ENCODE results near the gene GRIN2D. TPM values are rescaled to one million over a fixed set of nuclear protein-coding genes. Genes with fewer than 3 reads are reported as not detected.

Gene GRIN2D
- total and polyA plus RNA-seq, 2 of the 8 experiments (the other 6 are each of a cell fraction or from before 2014, with no cell fraction given), result 2.2 to 12.4 TPM

DNA sequence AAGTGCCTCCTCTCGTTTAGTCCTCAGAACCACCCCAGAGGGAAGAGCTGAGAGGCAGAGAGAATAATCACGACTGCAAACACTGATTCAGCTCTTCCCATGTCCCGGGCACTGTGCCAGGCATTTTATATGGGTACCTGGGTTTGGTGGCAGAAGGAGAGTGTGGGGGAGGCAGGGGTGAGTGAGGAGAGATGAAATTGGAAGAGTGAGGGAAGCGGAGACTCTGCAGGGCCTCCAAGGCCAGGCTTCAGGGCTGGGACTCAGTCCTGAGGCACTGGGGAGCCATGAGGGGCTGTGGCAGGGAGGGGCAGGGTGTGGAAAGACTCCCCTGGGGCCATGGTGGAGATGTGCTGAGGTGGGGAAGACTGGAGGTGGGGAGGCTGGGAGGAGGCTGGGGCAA lies 20.6 kb upstream of the GRIN2D start:
- Histone ChIP-seq H3K36me3 (ENCODE audit: control insufficient read depth in 2 of 4, insufficient read depth in 4 of 4, low read length in 3 of 4) (no peaks in the 10 kb centered on the region; a peak in 1 of 8 replicates), H2BK20ac (ENCODE audit: low read length) (no peak overlapping the region), H3K4ac (replicated peaks; ENCODE audit: insufficient read length, low read depth, low read length) (no peak overlapping the region), H3K18ac (ENCODE audit: extremely low read depth, low read length) (no peak overlapping the region), H3K4me2 (ENCODE audit: insufficient read depth in 1 of 2, low read depth in 2 of 2, low read length in 2 of 2) (no peak overlapping the region), H3K79me1 (ENCODE audit: low read depth, low read length) (no peaks in the 10 kb centered on the region), H2BK12ac (ENCODE audit: low read depth, low read length) (no peak overlapping the region), H4K20me1 (replicated peaks in 1 of 2; ENCODE audit: control insufficient read depth in 1 of 2, insufficient read depth in 2 of 2, low read length in 2 of 2) (no peaks in the 10 kb centered on the region), H3K27me3 (replicated peaks in 1 of 4; ENCODE audit: control insufficient read depth in 3 of 4, extremely low read depth in 1 of 4, insufficient read depth in 3 of 4, low read length in 3 of 4) (peaks cover 0 to 2% (median 0%) of the 10 kb centered on the region in 4 experiments; a peak in 1 of 7 replicates), H3K56ac (replicated peaks; ENCODE audit: insufficient read length, low read depth, low read length) (no peak overlapping the region), H3K79me2 (ENCODE audit: control insufficient read depth in 1 of 2, insufficient read depth in 2 of 2, low read length in 2 of 2) (no peaks in the 10 kb centered on the region), H3K4me3 (ENCODE audit: extremely low read depth in 1 of 4, insufficient read depth in 2 of 4, low read depth in 3 of 4, low read length in 4 of 4) (no peak overlapping the region), H3K14ac (ENCODE audit: insufficient read length) (no peak overlapping the region), H2AK5ac (ENCODE audit: low read depth, low read length) (no peak overlapping the region), H3K9me3 (ENCODE audit: insufficient read depth in 2 of 2, low read depth in 1 of 2, low read length in 1 of 2) (no peaks in the 10 kb centered on the region), H2BK5ac (ENCODE audit: low read depth, low read length) (no peak overlapping the region), H3K23ac (ENCODE audit: insufficient read length) (no peak overlapping the region), H2AFZ (ENCODE audit: low read length) (peak overlapping the region; percentile 38; the same call in 1 of the 2 replicates), H2BK15ac (ENCODE audit: low read length) (0 out of 2 replicates have a peak overlapping the region, but pooled peaks have one; percentile 31), H3K23me2 (ENCODE audit: low read depth, low read length) (no peaks in the 10 kb centered on the region), H4K8ac (ENCODE audit: extremely low read depth, insufficient read depth, low read length) (no peak overlapping the region), H3K9ac (replicated peaks in 1 of 4; ENCODE audit: extremely low read depth in 1 of 4, low read depth in 3 of 4, low read length in 3 of 4) (no peak overlapping the region; a peak in 2 of 7 replicates), H3K4me1 (replicated peaks in 1 of 4; ENCODE audit: control insufficient read depth in 3 of 4, insufficient read depth in 4 of 4, low read length in 3 of 4) (no peaks in the 10 kb centered on the region; a peak in 1 of 7 replicates), H4K5ac (ENCODE audit: insufficient read length, low read depth, low read length) (no peak overlapping the region), H4K91ac (replicated peaks; ENCODE audit: insufficient read length, low read length) (no peak overlapping the region), H2BK120ac (replicated peaks; ENCODE audit: low read depth, low read length) (no peak overlapping the region), H3K27ac (ENCODE audit: low read depth, low read length) (no peak overlapping the region)
- ChIA-PET CTCF (ENCODE audit: partially characterized antibody) (interaction anchor here (0.5 to 2.4 kb wide), 10 partner anchors 9 to 776 kb away, joined by 3 to 9 read pairs (median 4); partner anchors contain the start of genes KDELR1, SYNGR4 and TMEM143), POLR2A (ENCODE audit: partially characterized antibody) (interaction anchor here (1.5 to 2.6 kb wide), 5 partner anchors 10 to 246 kb away, joined by 3 to 10 read pairs (median 4); partner anchors contain the start of genes RPL18, SPHK2, SYNGR4 and TMEM143)
- DNase-seq (ENCODE audit: low read depth in 1 of 2, low spot score in 2 of 2), result no peak
- no peak for FAIRE-seq
- WGBS, 2 experiments (ENCODE audit: extremely low coverage in 1 of 2, insufficient coverage in 1 of 2, insufficient read length in 1 of 2, insufficient replicate concordance in 2 of 2, low coverage in 1 of 2, low lambda C conversion rate in 2 of 2, missing lambda C conversion rate in 1 of 2), result 91% methylated on average over 4 of the region's 4 CpGs; no CpG with 5 or more reads in 1 of the 2 experiments
- TF ChIP-seq YY1 (IDR thresholded peaks at IDR 0.05; ENCODE audit: low read depth, low read length) (no peak), SUZ12 (IDR thresholded peaks at IDR 0.05; ENCODE audit: low read length) (no peak), SAP30 (IDR thresholded peaks at IDR 0.05; ENCODE audit: insufficient read depth, insufficient replicate concordance, low read length) (no peak), TCF12 (IDR thresholded peaks at IDR 0.05; ENCODE audit: low read depth, low read length) (no peak), ZNF274 (IDR thresholded peaks at IDR 0.05; ENCODE audit: borderline replicate concordance, extremely low read depth, low read length) (no peak), BCL11A (IDR thresholded peaks at IDR 0.05; ENCODE audit: low read depth in 2 of 2, low read length in 2 of 2) (no peak), CTBP2 (IDR thresholded peaks at IDR 0.05; ENCODE audit: borderline replicate concordance, insufficient read depth, insufficient read length, low read length) (no peak), JUN (IDR thresholded peaks at IDR 0.05; ENCODE audit: low read depth, low read length) (no peak), KDM5A (IDR thresholded peaks at IDR 0.05; ENCODE audit: low read length) (no peak), HDAC2 (IDR thresholded peaks at IDR 0.05; ENCODE audit: borderline replicate concordance in 1 of 2, low read depth in 2 of 2, low read length in 2 of 2) (no peak), POU5F1 (IDR thresholded peaks at IDR 0.05; ENCODE audit: low read depth, low read length) (no peak)

Measured in H1 (cell line).